GM23338 (cell line): ENCODE data around the gene MAP2K5. TPM values are rescaled to one million over a fixed set of nuclear protein-coding genes. Genes with fewer than 3 reads are reported as not detected.

Experiments used
- ATAC-seq: fragments of 200-7000 bp; cut with Tn5 transposase; 3 replicates; pipeline ENCODE4 v1.9.1; 2020
- DNase-seq: peaks from one replicate; pipeline ENCODE4 v3.0.0-alpha.2; 2015; ENCODE audit warnings: low spot score
- H2AFZ ChIP-seq: fragments of 200-600 bp; sonication (generic); 2 replicates; pipeline ENCODE4 v1.8.0; 2016; ENCODE audit warnings: antibody characterized with exemption, mild to moderate bottlenecking, moderate library complexity
- H3F3A ChIP-seq: fragments of 200-600 bp; sonication (generic); replicated peaks from 2 replicates; pipeline ENCODE4 v1.8.0; 2017; ENCODE audit warnings: antibody characterized with exemption, mixed run types, low read depth
- H3K27ac ChIP-seq: fragments of 200-600 bp; sonication (generic); 2 replicates; pipeline ENCODE4 v1.6.1; 2016; ENCODE audit warnings: low read depth
- H3K27me3 ChIP-seq: fragments of 200-600 bp; sonication (generic); 2 replicates; pipeline ENCODE4 v1.8.0; 2016; ENCODE audit warnings: mild to moderate bottlenecking, mixed run types, moderate library complexity; ENCODE audit not compliant: insufficient read depth
- H3K36me3 ChIP-seq: fragments of 200-600 bp; sonication (generic); 2 replicates; pipeline ENCODE4 v1.8.0; 2016; ENCODE audit warnings: mild to moderate bottlenecking; ENCODE audit not compliant: insufficient read depth
- H3K4me1 ChIP-seq: fragments of 200-600 bp; sonication (generic); 2 replicates; pipeline ENCODE4 v1.8.0; 2016; ENCODE audit warnings: mild to moderate bottlenecking, moderate library complexity; ENCODE audit not compliant: insufficient read depth
- H3K4me2 ChIP-seq: fragments of 200-600 bp; sonication (generic); 2 replicates; pipeline ENCODE4 v1.7.1; 2017; ENCODE audit warnings: mixed run types
- H3K4me3 ChIP-seq: fragments of 200-600 bp; sonication (generic); 2 replicates; pipeline ENCODE4 v1.6.1; 2016; ENCODE audit warnings: mixed run types
- H3K79me2 ChIP-seq: fragments of 200-600 bp; sonication (generic); replicated peaks from 2 replicates; pipeline ENCODE4 v1.8.0; 2017; ENCODE audit warnings: mild to moderate bottlenecking; ENCODE audit not compliant: insufficient read depth
- H3K9me2 ChIP-seq: fragments of 200-600 bp; sonication (generic); 2 replicates; pipeline ENCODE4 v1.8.0; 2017; ENCODE audit not compliant: insufficient read depth
- H4K20me1 ChIP-seq: fragments of 200-600 bp; sonication (generic); replicated peaks from 2 replicates; pipeline ENCODE4 v1.8.0; 2017; ENCODE audit warnings: mild to moderate bottlenecking; ENCODE audit not compliant: insufficient read depth
- H3K27ac Mint-ChIP-seq: 2 replicates; pipeline ENCODE4 v1.8.0; 2020; ENCODE audit warnings: inconsistent platforms, mild to moderate bottlenecking, moderate library complexity, mixed read lengths
- H3K27me3 Mint-ChIP-seq: 3 replicates; pipeline ENCODE4 v1.8.0; 2022; ENCODE audit warnings: low read depth, mild to moderate bottlenecking, moderate library complexity, mixed read lengths, inconsistent platforms; ENCODE audit not compliant: insufficient read depth, poor library complexity
- H3K36me3 Mint-ChIP-seq: 3 replicates; pipeline ENCODE4 v1.8.0; 2021; ENCODE audit warnings: low read depth, mild to moderate bottlenecking, inconsistent platforms, moderate library complexity, mixed read lengths
- H3K4me1 Mint-ChIP-seq: 3 replicates; pipeline ENCODE4 v1.8.0; 2020; ENCODE audit warnings: mild to moderate bottlenecking, inconsistent platforms, mixed read lengths
- H3K4me3 Mint-ChIP-seq: 3 replicates; pipeline ENCODE4 v1.8.0; 2021; ENCODE audit warnings: moderate library complexity, mild to moderate bottlenecking, inconsistent platforms, mixed read lengths
- H3K9me3 Mint-ChIP-seq: 3 replicates; pipeline ENCODE4 v1.8.0; 2020; ENCODE audit warnings: moderate library complexity, mild to moderate bottlenecking, inconsistent platforms, mixed read lengths
- ETS1 ChIP-seq: IDR thresholded peaks from 2 replicates; pipeline ENCODE4 v1.6.1; 2016; ENCODE audit warnings: antibody characterized with exemption
- EZH2phosphoT487 ChIP-seq: fragments of 200-600 bp; sonication (generic); IDR thresholded peaks from one replicate; pipeline ENCODE4 v1.8.1; 2018; ENCODE audit warnings: antibody characterized with exemption; ENCODE audit not compliant: unreplicated experiment
- JUNB ChIP-seq: IDR thresholded peaks from one replicate; pipeline ENCODE4 v1.6.1; 2016; ENCODE audit warnings: antibody characterized with exemption; ENCODE audit not compliant: unreplicated experiment
- POLR2AphosphoS5 ChIP-seq: IDR thresholded peaks from 2 replicates; pipeline ENCODE4 v1.6.1; 2016; ENCODE audit warnings: antibody characterized with exemption, low read depth
- STAT1 ChIP-seq: IDR thresholded peaks from one replicate; pipeline ENCODE4 v1.6.1; 2016; ENCODE audit warnings: antibody characterized with exemption; ENCODE audit not compliant: unreplicated experiment
- ZNF114 ChIP-seq: fragments of 250-450 bp; sonication (Bioruptor Pico); IDR thresholded peaks from 2 replicates; pipeline ENCODE4 v1.5.0; 2020; ENCODE audit warnings: mild to moderate bottlenecking, moderate library complexity
- ZNF331 ChIP-seq: fragments of 250-450 bp; sonication (Bioruptor Pico); IDR thresholded peaks from 2 replicates; pipeline ENCODE4 v1.5.0; 2020; ENCODE audit warnings: low read depth, mild to moderate bottlenecking, moderate library complexity
- ZNF462 ChIP-seq: fragments of 250-450 bp; sonication (Bioruptor Pico); IDR thresholded peaks from 2 replicates; pipeline ENCODE4 v1.5.0; 2020; ENCODE audit warnings: mild to moderate bottlenecking, moderate library complexity
- polyA plus RNA-seq: library from polyadenylated mRNA; unstranded; fragments of >200 nt; fragmentation: Nextera tagmentation; extraction: Ambion mirVana; gene quantifications from 2 replicates; pipeline ENCODE4 v1.2.1, GENCODE V29; 2016
- total RNA-seq: library from RNA; depleted of rRNA; stranded (reverse); fragments of >200 nt; shearing (Covaris generic); gene quantifications from 2 replicates; pipeline ENCODE4 v1.2.3, GENCODE V29; 2014

Gene MAP2K5
- total and polyA plus RNA-seq, 2 experiments from 2014 or later, result 6.5 to 13.6 TPM

DNA sequence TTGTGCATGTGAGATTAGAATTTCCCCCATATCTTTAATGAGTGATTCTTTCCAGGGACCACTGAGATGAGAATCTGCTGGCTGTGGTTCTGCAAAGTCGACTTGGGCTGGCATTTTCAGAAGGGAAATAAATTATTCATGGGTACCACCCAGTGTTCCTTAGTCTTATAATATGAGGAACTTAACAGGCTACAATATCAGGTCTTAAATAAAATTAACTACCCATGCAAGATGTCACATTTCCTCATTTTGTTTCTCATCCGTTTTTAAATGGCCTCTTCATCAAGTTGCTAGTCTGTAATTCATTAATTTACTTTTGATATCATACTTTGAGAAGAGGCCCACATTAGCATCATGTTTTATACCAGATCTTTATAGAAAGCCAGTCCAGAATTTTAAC lies 224.5 kb downstream of the MAP2K5 start (continued):
- no peak for TF ChIP-seq ZNF462 (CRISPR knock-in tag)

DNA sequence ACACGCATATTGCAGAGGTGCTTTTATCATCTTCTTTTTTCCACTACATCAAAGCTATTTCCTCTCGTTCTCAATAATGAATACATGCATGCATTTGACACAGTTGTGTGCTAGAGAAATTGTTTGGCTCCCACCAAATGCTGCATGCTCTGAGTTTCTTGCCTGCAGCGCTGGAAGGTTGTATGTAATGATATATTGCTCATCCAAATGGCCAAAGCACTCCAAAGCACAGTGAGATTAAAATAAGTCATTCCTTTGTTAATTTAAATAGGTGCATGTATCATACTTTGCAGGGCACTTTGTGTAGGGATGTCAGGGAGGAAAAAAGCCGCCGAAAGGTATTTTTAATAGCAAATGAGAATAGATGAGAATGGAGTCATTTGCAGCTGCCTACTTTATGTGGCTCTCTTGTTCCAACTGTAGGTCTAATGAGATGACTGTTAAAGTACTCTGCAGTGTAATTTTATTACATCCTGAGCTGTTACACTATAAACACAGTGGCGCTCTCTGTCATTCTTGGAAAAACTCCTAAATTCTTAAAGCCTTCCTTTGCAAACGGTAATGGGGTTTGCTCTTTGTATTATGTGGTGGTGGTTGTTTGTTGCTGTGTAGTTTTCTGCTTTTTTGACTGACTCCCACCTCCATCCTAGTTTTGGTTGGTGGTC lies 225.9 kb downstream of the MAP2K5 start:
- no peaks in the 10 kb centered on the region for H4K20me1 ChIP-seq
- peaks cover 54% of the 10 kb centered on the region for H3K4me1 ChIP-seq
- no peak overlapping the region for H3K4me3 ChIP-seq
- H3K4me2 ChIP-seq, result no peak overlapping the region
- no peak for DNase-seq
- H3K9me2 ChIP-seq, result no peaks in the 10 kb centered on the region; the same call in 1 of the 2 replicates
- H3K27me3 ChIP-seq, result no peaks in the 10 kb centered on the region
- no peaks in the 10 kb centered on the region for H3F3A ChIP-seq
- Mint-ChIP-seq H3K27me3 (no peaks in the 10 kb centered on the region), H3K27ac (no peak overlapping the region), H3K4me1 (peaks cover 67% of the 10 kb centered on the region), H3K36me3 (no peaks in the 10 kb centered on the region), H3K9me3 (no peaks in the 10 kb centered on the region), H3K4me3 (no peak overlapping the region)
- TF ChIP-seq STAT1 (no peak), POLR2AphosphoS5 (no peak), ZNF331 (CRISPR knock-in tag) (no peak), EZH2phosphoT487 (no peak), ETS1 (no peak), ZNF114 (CRISPR knock-in tag) (no peak), JUNB (no peak)
- no peak for ATAC-seq
- H3K79me2 ChIP-seq, result no peaks in the 10 kb centered on the region
- H3K27ac ChIP-seq, result no peak overlapping the region
- H3K36me3 ChIP-seq, result no peaks in the 10 kb centered on the region
- no peak overlapping the region for H2AFZ ChIP-seq
